Fibroblast of skin of left biceps (primary cell): ENCODE measurements around the gene METTL25.

Source experiments
- DNase-seq, 2 experiments: peaks; one replicate each; pipeline ENCODE4 v3.0.0-alpha.2; 2013; ENCODE audit warnings: low read depth in 2 of 2

Gene METTL25

GRCh38 chr12:82524641-82525040, 166.3 kb downstream of the METTL25 start:
- no peak for DNase-seq

DNA sequence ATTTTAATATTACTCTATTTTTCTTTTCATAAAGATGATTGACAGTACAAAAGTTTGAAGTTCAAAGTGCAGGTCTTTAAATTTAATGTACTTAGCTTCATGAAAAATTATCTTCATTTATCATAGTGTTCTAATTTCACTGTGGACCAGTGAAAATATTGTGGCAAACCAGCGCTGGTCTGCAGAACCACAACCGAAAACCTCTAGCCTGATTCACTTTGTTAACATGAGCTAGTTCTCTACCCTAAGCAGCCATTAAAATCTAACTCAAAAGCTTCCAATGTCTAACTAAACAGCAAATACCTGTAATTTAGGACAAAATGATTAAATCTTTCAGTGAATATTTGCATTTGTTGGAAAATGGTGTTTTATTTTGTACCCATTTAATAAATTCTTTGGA, 167.3 kb downstream of the METTL25 start:
- DNase-seq: no peak

- DNase-seq: peak; percentile 19 to 25
Observed at GRCh38 chr12:82527165-82527780, 168.9 kb downstream of the METTL25 start.
